ENCODE data around the gene DNAJC1.
A peak's percentile ranks its signal among the peaks of the same experiment; 100 is the strongest.

DNA sequence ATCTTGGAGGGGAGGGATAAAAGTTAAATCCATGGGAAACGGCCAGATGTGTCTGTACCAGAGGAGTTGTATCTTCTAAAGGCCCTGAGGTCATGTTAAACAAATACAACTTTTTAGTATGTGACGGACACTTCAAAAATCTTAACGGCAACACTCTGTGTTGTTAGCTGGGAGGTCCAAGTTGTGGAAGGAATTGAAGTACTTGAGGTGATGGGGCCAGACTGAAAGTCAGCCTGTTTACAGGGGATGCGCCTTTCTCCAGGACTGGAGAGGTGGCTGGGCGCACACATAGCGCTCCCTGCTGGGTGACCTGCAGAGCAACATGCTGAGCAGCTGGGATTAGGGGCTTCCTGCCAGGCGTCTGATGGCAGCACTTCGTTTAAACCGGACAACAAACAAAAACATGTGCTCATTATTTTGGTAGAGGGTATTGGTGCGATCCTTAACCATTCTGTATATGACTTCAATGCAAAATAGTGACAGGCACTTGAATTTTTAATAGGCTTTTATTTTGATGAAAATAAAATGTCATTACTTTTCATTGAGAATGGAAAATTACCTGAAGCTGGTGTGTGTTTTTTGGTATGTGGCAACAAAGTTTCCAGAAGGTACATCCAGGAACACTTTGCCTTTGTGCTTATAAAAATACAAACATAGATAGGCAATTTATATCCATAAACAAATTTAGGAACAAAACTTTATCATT, 271.3 kb downstream of the DNAJC1 start:
- no peak for TF ChIP-seq POLR2A (IDR thresholded peaks at IDR 0.05)
- TF ChIP-seq, protein P1, sequence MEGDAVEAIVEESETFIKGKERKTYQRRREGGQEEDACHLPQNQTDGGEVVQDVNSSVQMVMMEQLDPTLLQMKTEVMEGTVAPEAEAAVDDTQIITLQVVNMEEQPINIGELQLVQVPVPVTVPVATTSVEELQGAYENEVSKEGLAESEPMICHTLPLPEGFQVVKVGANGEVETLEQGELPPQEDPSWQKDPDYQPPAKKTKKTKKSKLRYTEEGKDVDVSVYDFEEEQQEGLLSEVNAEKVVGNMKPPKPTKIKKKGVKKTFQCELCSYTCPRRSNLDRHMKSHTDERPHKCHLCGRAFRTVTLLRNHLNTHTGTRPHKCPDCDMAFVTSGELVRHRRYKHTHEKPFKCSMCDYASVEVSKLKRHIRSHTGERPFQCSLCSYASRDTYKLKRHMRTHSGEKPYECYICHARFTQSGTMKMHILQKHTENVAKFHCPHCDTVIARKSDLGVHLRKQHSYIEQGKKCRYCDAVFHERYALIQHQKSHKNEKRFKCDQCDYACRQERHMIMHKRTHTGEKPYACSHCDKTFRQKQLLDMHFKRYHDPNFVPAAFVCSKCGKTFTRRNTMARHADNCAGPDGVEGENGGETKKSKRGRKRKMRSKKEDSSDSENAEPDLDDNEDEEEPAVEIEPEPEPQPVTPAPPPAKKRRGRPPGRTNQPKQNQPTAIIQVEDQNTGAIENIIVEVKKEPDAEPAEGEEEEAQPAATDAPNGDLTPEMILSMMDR (IDR thresholded peaks at IDR 0.05) = peak; percentile 70 to 80 (median 76)
